Measurements from ENCODE around the gene RAB14. TPM values are rescaled to one million over a fixed set of nuclear protein-coding genes. Genes with fewer than 3 reads are reported as not detected.

RAB14 gene
- total and polyA plus RNA-seq, 2 donors (not counting 1 experiment from before 2014, with no cell fraction given): 20.4 to 52.6 TPM

GRCh38 chr9:121216271-121216805 lies 14.7 kb upstream of the RAB14 start:
- H3K36me3 ChIP-seq (replicated peaks in 1 of 2; ENCODE audit: control extremely low read depth in 1 of 2, control insufficient read depth in 1 of 2, extremely low read depth in 1 of 2, insufficient read depth in 2 of 2, low read length in 1 of 2): peaks cover 3 to 12% of the 10 kb centered on the region in 2 experiments
- H2AFZ ChIP-seq (ENCODE audit: insufficient read depth, low read depth, low read length, poor library complexity, severe bottlenecking): no peak overlapping the region
- no peak overlapping the region for H3K9ac ChIP-seq (ENCODE audit: low read length)
- ChIA-PET CTCF (interaction anchor here (0.9 to 6.6 kb wide), 7 partner anchors 10 to 184 kb away, joined by 3 to 70 read pairs (median 5); partner anchors contain the start of gene RAB14), POLR2A (no interaction called here)
- Mint-ChIP-seq H3K27me3 (no peaks in the 10 kb centered on the region), H3K4me1 (peaks cover 14% of the 10 kb centered on the region), H3K27ac (no peak overlapping the region), H3K9me3 (ENCODE audit: insufficient read depth) (no peaks in the 10 kb centered on the region), H3K4me3 (no peak overlapping the region)
- peaks cover 8% of the 10 kb centered on the region in 2 donors for H3K4me1 ChIP-seq (ENCODE audit: control insufficient read depth in 2 of 2, insufficient read depth in 2 of 2, low read length in 2 of 2)
- DNase-seq (no peak), ATAC-seq (ENCODE audit: low read depth) (no peak)
- TF ChIP-seq EZH2 (IDR thresholded peaks at IDR 0.05; ENCODE audit: borderline replicate concordance, insufficient read depth, low read depth, low read length, poor library complexity, severe bottlenecking) (no peak), CTCF (IDR thresholded peaks at IDR 0.05) (no peak)
- peaks cover 3% of the 10 kb centered on the region for H3K79me2 ChIP-seq (ENCODE audit: control insufficient read depth, insufficient read depth, low read length)
- H4K20me1 ChIP-seq (ENCODE audit: control insufficient read depth, insufficient read depth, low read length, poor library complexity, severe bottlenecking): no peaks in the 10 kb centered on the region
- H3K27me3 ChIP-seq (replicated peaks in 1 of 4; ENCODE audit: control extremely low read depth in 1 of 4, control insufficient read depth in 3 of 4, insufficient read depth in 4 of 4, low read length in 3 of 4): no peaks in the 10 kb centered on the region
- WGBS (ENCODE audit: insufficient coverage): 77% methylated on average over 2 of the region's 3 CpGs
- intact Hi-C loops (cut with micrococcal nuclease): no loop called here
- no peaks in the 10 kb centered on the region for H3K9me3 ChIP-seq (ENCODE audit: control extremely low read depth in 1 of 3, control insufficient read depth in 2 of 3, insufficient read depth in 1 of 3, low read length in 2 of 3)
- no peak overlapping the region for H3K4me3 ChIP-seq (ENCODE audit: control extremely low read depth in 1 of 5, extremely low read depth in 1 of 5, insufficient read depth in 1 of 5, low read depth in 2 of 5, low read length in 4 of 5)
- no peak overlapping the region for H3K4me2 ChIP-seq (replicated peaks; ENCODE audit: low read depth, low read length, poor library complexity, severe bottlenecking)
- H3K27ac ChIP-seq (ENCODE audit: low read length in 2 of 2): no peak overlapping the region

- H3K27ac ChIP-seq (ENCODE audit: low read length in 2 of 2): no peak overlapping the region
- CTCF ChIA-PET: interaction anchor here (0.5 to 6.6 kb wide), 41 partner anchors 8 to 459 kb away, joined by 3 to 70 read pairs (median 4); partner anchors contain the start of genes GSN and RAB14
- H3K9me3 ChIP-seq (ENCODE audit: control extremely low read depth in 1 of 3, control insufficient read depth in 2 of 3, insufficient read depth in 1 of 3, low read length in 2 of 3): no peaks in the 10 kb centered on the region
- TF ChIP-seq CTCF (IDR thresholded peaks at IDR 0.05) (no peak), EZH2 (IDR thresholded peaks at IDR 0.05; ENCODE audit: borderline replicate concordance, insufficient read depth, low read depth, low read length, poor library complexity, severe bottlenecking) (no peak)
- no peak overlapping the region for H3K4me3 ChIP-seq (ENCODE audit: control extremely low read depth in 1 of 5, extremely low read depth in 1 of 5, insufficient read depth in 1 of 5, low read depth in 2 of 5, low read length in 4 of 5)
- WGBS (ENCODE audit: insufficient coverage): 92% methylated on average over 2 of the region's 2 CpGs
- H3K36me3 ChIP-seq (replicated peaks in 1 of 2; ENCODE audit: control extremely low read depth in 1 of 2, control insufficient read depth in 1 of 2, extremely low read depth in 1 of 2, insufficient read depth in 2 of 2, low read length in 1 of 2): peaks cover 3 to 19% of the 10 kb centered on the region in 2 experiments
- no peak overlapping the region for H3K4me2 ChIP-seq (replicated peaks; ENCODE audit: low read depth, low read length, poor library complexity, severe bottlenecking)
- H4K20me1 ChIP-seq (ENCODE audit: control insufficient read depth, insufficient read depth, low read length, poor library complexity, severe bottlenecking): no peaks in the 10 kb centered on the region
- ATAC-seq (ENCODE audit: low read depth): no peak
- H2AFZ ChIP-seq (ENCODE audit: insufficient read depth, low read depth, low read length, poor library complexity, severe bottlenecking): no peak overlapping the region
- intact Hi-C loops (cut with micrococcal nuclease): loop anchor here (5.0 kb wide), 2 partner anchors 83 to 108 kb away; no protein-coding TSS in a partner anchor
- Mint-ChIP-seq H3K27me3 (no peaks in the 10 kb centered on the region), H3K27ac (peak overlapping the region; percentile 15), H3K9me3 (ENCODE audit: insufficient read depth) (no peaks in the 10 kb centered on the region), H3K4me1 (peaks cover 13% of the 10 kb centered on the region), H3K4me3 (no peak overlapping the region)
- no peak for DNase-seq
- peaks cover 3 to 8% of the 10 kb centered on the region in 2 donors for H3K4me1 ChIP-seq (ENCODE audit: control insufficient read depth in 2 of 2, insufficient read depth in 2 of 2, low read length in 2 of 2)
- no peak overlapping the region for H3K9ac ChIP-seq (ENCODE audit: low read length)
- H3K79me2 ChIP-seq (ENCODE audit: control insufficient read depth, insufficient read depth, low read length): peaks cover 3% of the 10 kb centered on the region
- POLR2A ChIA-PET: interaction anchor here (0.5 to 1.1 kb wide), 3 partner anchors 85 to 1241 kb away, joined by 3 to 4 read pairs (median 3); no protein-coding TSS in a partner anchor
- H3K27me3 ChIP-seq (replicated peaks in 1 of 4; ENCODE audit: control extremely low read depth in 1 of 4, control insufficient read depth in 3 of 4, insufficient read depth in 4 of 4, low read length in 3 of 4): no peaks in the 10 kb centered on the region
These were observed 12.3 kb upstream of the RAB14 start for GRCh38 chr9:121214005-121214404.
